ENCODE results near the gene GORASP2.
"Not testable (repeated sequence)": the region's sequence is repeated elsewhere in the genome, so short reads cannot be mapped to it uniquely, and the experiment has no call there.

Gene GORASP2

GRCh38 chr2:170911314-170911889 lies 17.7 kb upstream of the GORASP2 start:
- Mint-ChIP-seq H3K9me3 (peaks cover 15% of the 10 kb centered on the region), H3K36me3 (peaks cover 10% of the 10 kb centered on the region), H3K27me3 (no peaks in the 10 kb centered on the region), H3K4me3 (no peak overlapping the region), H3K4me1 (no peaks in the 10 kb centered on the region), H3K27ac (no peak overlapping the region)
- DNase-seq (ENCODE audit: low spot score in 2 of 2) (no peak), ATAC-seq (ENCODE audit: low read depth) (no peak)

- peaks cover 20% of the 10 kb centered on the region for H3K9me3 Mint-ChIP-seq
- H3K4me3 Mint-ChIP-seq; H3K27ac Mint-ChIP-seq; H3K27me3 Mint-ChIP-seq; DNase-seq (ENCODE audit: low spot score in 2 of 2); ATAC-seq (ENCODE audit: low read depth); H3K4me1 Mint-ChIP-seq: not testable (repeated sequence)
- H3K36me3 Mint-ChIP-seq: peaks cover 18% of the 10 kb centered on the region
These were observed 13.9 kb upstream of the GORASP2 start for GRCh38 chr2:170914994-170915666.

DNA sequence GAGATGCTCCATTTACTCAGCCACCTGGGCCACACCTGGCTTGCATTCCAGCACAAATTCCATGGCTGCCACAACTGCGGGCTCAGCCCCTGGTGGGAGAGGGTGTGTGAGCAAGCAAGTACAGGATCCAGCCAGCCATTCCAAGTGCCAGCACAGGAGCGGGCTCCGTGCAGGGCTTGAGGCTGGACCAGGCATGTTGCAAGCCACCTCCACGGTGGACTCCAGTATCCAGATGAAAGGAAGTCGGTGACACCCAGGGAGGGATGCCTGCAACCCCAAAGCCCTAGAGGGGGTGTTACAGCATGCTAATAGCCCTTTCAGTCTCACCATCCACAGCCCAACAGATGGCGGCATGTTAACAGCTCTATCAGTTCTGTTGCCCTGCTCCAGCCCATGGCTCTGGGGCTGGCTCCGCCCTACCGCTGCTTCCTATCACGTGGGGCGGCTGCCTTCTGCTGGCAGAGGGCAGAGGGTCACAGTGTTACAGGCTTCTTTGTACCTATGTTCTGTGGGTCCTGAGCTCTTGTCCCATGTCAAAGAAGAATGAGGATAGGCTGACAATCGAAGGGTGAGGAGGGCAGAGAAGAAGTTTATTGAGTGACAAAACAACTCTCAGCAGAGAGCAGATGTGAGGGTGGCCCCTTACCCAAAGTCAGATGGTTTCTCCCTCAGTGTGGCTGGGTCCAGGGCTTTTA lies 11.7 kb upstream of the GORASP2 start:
- Mint-ChIP-seq H3K4me3 (no peak overlapping the region), H3K27ac (no peak overlapping the region), H3K36me3 (peaks cover 16% of the 10 kb centered on the region), H3K27me3 (no peaks in the 10 kb centered on the region), H3K9me3 (peaks cover 13% of the 10 kb centered on the region), H3K4me1 (no peaks in the 10 kb centered on the region)
- ATAC-seq (ENCODE audit: low read depth) (no peak), DNase-seq (ENCODE audit: low spot score in 2 of 2) (no peak)

GRCh38 chr2:170917957-170918356 lies 11.1 kb upstream of the GORASP2 start:
- no peak overlapping the region for H3K4me3 Mint-ChIP-seq
- H3K27me3 Mint-ChIP-seq: no peaks in the 10 kb centered on the region
- H3K36me3 Mint-ChIP-seq: peaks cover 15% of the 10 kb centered on the region
- ATAC-seq (ENCODE audit: low read depth): no peak
- H3K9me3 Mint-ChIP-seq: peaks cover 12% of the 10 kb centered on the region
- no peaks in the 10 kb centered on the region for H3K4me1 Mint-ChIP-seq
- H3K27ac Mint-ChIP-seq: no peak overlapping the region
- no peak for DNase-seq (ENCODE audit: low spot score in 2 of 2)

- not testable (repeated sequence) for ATAC-seq (ENCODE audit: low read depth)
These were observed 7.2 kb upstream of the GORASP2 start for GRCh38 chr2:170921873-170922272.

DNA sequence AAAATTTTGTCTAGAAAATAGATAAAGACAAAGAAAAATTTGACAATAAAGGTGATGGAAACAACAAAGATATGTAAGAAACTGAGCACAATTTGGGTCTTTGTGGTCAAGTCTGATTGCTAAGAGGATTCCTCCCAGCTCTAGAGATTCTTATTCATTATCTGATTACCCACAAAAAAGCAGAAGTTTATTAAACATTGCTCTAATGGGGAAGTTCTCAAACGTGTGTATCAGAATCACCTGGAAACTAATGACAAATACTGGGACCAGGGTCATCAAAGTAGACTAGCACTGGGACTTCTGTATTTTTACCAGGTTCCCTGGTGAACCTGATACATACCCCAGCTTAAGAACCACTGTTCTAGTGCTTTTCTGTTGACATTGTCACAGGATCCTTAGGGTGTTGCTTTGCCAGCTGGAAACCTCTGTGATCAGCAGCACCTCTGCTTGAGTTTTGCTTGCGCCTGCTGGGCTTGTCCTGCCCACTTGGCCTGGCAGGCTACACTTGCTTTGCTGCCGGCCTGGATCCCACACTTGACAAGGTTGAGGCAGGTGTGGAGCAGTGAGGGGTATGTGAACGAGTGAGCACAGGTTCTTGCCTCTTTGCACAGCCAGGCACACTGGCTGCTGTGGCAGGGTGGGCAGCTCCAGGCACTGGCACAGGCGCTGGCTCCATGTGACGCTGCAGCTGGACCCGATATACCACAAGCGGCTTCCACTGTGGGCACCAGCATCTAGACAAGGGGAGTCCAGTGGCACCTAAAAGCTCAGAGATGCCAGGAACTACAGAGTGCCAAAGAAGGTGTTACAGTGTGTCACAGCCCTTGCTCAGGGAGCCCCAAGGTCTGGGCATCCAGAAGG lies 6.2 kb upstream of the GORASP2 start:
- DNase-seq (ENCODE audit: low spot score in 2 of 2) (no peak), ATAC-seq (ENCODE audit: low read depth) (peak; percentile 95)
- Mint-ChIP-seq H3K36me3 (no peaks in the 10 kb centered on the region), H3K4me1 (no peaks in the 10 kb centered on the region), H3K27ac (no peak overlapping the region), H3K4me3 (no peak overlapping the region), H3K9me3 (no peaks in the 10 kb centered on the region), H3K27me3 (no peaks in the 10 kb centered on the region)

More at GRCh38 chr2:170921873-170922272, 7.2 kb upstream of the GORASP2 start:
- not testable (repeated sequence) for H3K4me1 Mint-ChIP-seq; H3K9me3 Mint-ChIP-seq; H3K4me3 Mint-ChIP-seq; H3K27ac Mint-ChIP-seq; DNase-seq (ENCODE audit: low spot score in 2 of 2); H3K36me3 Mint-ChIP-seq; H3K27me3 Mint-ChIP-seq

DNA sequence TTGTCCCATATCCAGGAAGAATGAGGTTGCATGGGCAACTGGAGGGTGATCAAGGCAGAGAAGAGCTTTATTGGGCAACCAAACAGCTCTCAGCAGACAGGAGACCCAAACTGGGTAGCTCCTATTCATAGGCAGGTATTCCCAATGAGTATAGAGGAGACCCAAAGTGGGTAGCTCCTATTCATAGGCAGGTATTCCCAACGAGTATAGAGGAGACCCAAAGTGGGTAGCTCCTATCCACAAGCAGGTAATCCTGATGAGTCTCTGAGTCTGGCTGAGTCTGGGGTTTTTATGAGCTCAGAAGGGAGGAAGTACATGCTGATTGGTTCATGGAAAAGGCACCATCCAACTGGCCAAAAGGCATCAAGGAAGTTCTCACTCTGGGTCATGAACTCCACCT lies 5.3 kb upstream of the GORASP2 start:
- no peak overlapping the region for H3K27ac Mint-ChIP-seq
- no peaks in the 10 kb centered on the region for H3K9me3 Mint-ChIP-seq
- H3K36me3 Mint-ChIP-seq: no peaks in the 10 kb centered on the region
- H3K4me1 Mint-ChIP-seq: peaks cover 5% of the 10 kb centered on the region
- no peaks in the 10 kb centered on the region for H3K27me3 Mint-ChIP-seq
- H3K4me3 Mint-ChIP-seq: no peak overlapping the region
- DNase-seq (ENCODE audit: low spot score in 2 of 2) (no peak), ATAC-seq (ENCODE audit: low read depth) (no peak)

GRCh38 chr2:170924969-170925368 lies 4.1 kb upstream of the GORASP2 start:
- ATAC-seq (ENCODE audit: low read depth): no peak
- Mint-ChIP-seq H3K36me3 (no peaks in the 10 kb centered on the region), H3K27ac (no peak overlapping the region)

GRCh38 chr2:170925923-170926322 lies 3.1 kb upstream of the GORASP2 start:
- Mint-ChIP-seq H3K27ac (no peak overlapping the region), H3K9me3 (no peaks in the 10 kb centered on the region), H3K27me3 (no peaks in the 10 kb centered on the region), H3K4me3 (no peak overlapping the region), H3K36me3 (no peaks in the 10 kb centered on the region), H3K4me1 (peaks cover 15% of the 10 kb centered on the region)
- ATAC-seq (ENCODE audit: low read depth) (no peak), DNase-seq (ENCODE audit: low spot score in 2 of 2) (no peak)

More at GRCh38 chr2:170924969-170925368, 4.1 kb upstream of the GORASP2 start:
- DNase-seq (ENCODE audit: low spot score in 2 of 2): no peak
- Mint-ChIP-seq H3K9me3 (no peaks in the 10 kb centered on the region), H3K4me3 (no peak overlapping the region), H3K27me3 (no peaks in the 10 kb centered on the region), H3K4me1 (peaks cover 8% of the 10 kb centered on the region)

GRCh38 chr2:170926743-170927297 lies 2.2 kb upstream of the GORASP2 start:
- Mint-ChIP-seq H3K4me1 (peaks cover 15% of the 10 kb centered on the region), H3K27ac (no peak overlapping the region), H3K36me3 (no peaks in the 10 kb centered on the region), H3K27me3 (no peaks in the 10 kb centered on the region), H3K9me3 (no peaks in the 10 kb centered on the region), H3K4me3 (no peak overlapping the region)
- DNase-seq (ENCODE audit: low spot score in 2 of 2) (no peak), ATAC-seq (ENCODE audit: low read depth) (no peak)

GRCh38 chr2:170928036-170928823 lies 823 bp upstream of the GORASP2 start:
- Mint-ChIP-seq H3K4me3 (peak overlapping the region; percentile 87), H3K27me3 (no peaks in the 10 kb centered on the region), H3K4me1 (peaks cover 18% of the 10 kb centered on the region), H3K9me3 (no peaks in the 10 kb centered on the region), H3K27ac (peak overlapping the region; percentile 81), H3K36me3 (peaks cover 2% of the 10 kb centered on the region)
- no peak for DNase-seq (ENCODE audit: low spot score in 2 of 2)
- ATAC-seq (ENCODE audit: low read depth): no peak

- Mint-ChIP-seq H3K27ac (peak overlapping the region; percentile 81), H3K36me3 (peaks cover 4% of the 10 kb centered on the region), H3K4me3 (peak overlapping the region; percentile 87), H3K27me3 (no peaks in the 10 kb centered on the region), H3K9me3 (no peaks in the 10 kb centered on the region), H3K4me1 (peaks cover 23% of the 10 kb centered on the region)
- ATAC-seq (ENCODE audit: low read depth) (no peak), DNase-seq (ENCODE audit: low spot score in 2 of 2) (no peak)
These were observed 615 bp downstream of the GORASP2 start for GRCh38 chr2:170929686-170930050.
